Measurements from ENCODE around the gene PRIMA1. TPM values are rescaled to one million over a fixed set of nuclear protein-coding genes. Genes with fewer than 3 reads are reported as not detected.

PRIMA1 gene
- total RNA-seq, 1 experiment from 2014 or later, result 2.3 TPM

- Histone ChIP-seq H3K56ac (ENCODE audit: insufficient read length, low read depth, low read length) (no peak overlapping the region), H2AK5ac (ENCODE audit: insufficient read length, low read length) (no peak overlapping the region), H3K9ac (ENCODE audit: extremely low read depth, insufficient read length, low read length) (no peak overlapping the region), H3K23ac (ENCODE audit: insufficient read length, low read depth, low read length) (no peak overlapping the region), H3K4ac (ENCODE audit: low read depth, low read length) (no peak overlapping the region), H3K27me3 (ENCODE audit: insufficient read depth, low read length) (no peaks in the 10 kb centered on the region), H4K91ac (ENCODE audit: insufficient read length, low read depth, low read length) (no peak overlapping the region), H3K18ac (ENCODE audit: insufficient read length, low read depth, low read length) (no peak overlapping the region), H3K14ac (ENCODE audit: insufficient read depth, low read length) (no peak overlapping the region; the same call in 1 of the 2 replicates), H3K79me1 (ENCODE audit: insufficient read depth, low read depth, low read length, poor library complexity, severe bottlenecking) (no peaks in the 10 kb centered on the region), H3K4me2 (ENCODE audit: insufficient read depth, insufficient read length, low read length) (no peak overlapping the region), H3K4me1 (ENCODE audit: insufficient read depth, low read length) (no peaks in the 10 kb centered on the region; the same call in 1 of the 2 replicates), H3K79me2 (ENCODE audit: insufficient read depth, low read length) (no peaks in the 10 kb centered on the region), H4K5ac (ENCODE audit: insufficient read length, low read depth, low read length) (no peak overlapping the region), H3K27ac (ENCODE audit: insufficient read length, low read depth, low read length) (no peak overlapping the region), H3T11ph (ENCODE audit: low read length) (no peak overlapping the region), H2BK120ac (ENCODE audit: low read depth, low read length, poor library complexity, severe bottlenecking) (no peak overlapping the region), H2BK12ac (ENCODE audit: insufficient read length, low read depth, low read length) (no peak overlapping the region), H2BK5ac (ENCODE audit: insufficient read length, low read length) (no peak overlapping the region), H4K20me1 (ENCODE audit: control insufficient read depth, insufficient read depth, insufficient read length) (no peaks in the 10 kb centered on the region), H2AFZ (ENCODE audit: low read length) (no peak overlapping the region), H3K9me3 (ENCODE audit: control insufficient read depth, low read depth, low read length) (no peaks in the 10 kb centered on the region), H4K8ac (replicated peaks; ENCODE audit: insufficient read length, low read depth, low read length) (peak overlapping the region; percentile 47), H2BK15ac (ENCODE audit: low read depth, low read length) (no peak overlapping the region), H3K23me2 (ENCODE audit: insufficient read length, low read depth, low read length, poor library complexity, severe bottlenecking) (no peaks in the 10 kb centered on the region), H2BK20ac (ENCODE audit: low read depth, low read length, poor library complexity, severe bottlenecking) (no peak overlapping the region)
- DNase-seq, result no peak
- H3K36me3 Mint-ChIP-seq (ENCODE audit: insufficient read depth in 1 of 3, low read depth in 3 of 3), result no peaks in the 10 kb centered on the region; a peak in 1 of 7 replicates
- H3K27me3 Mint-ChIP-seq (ENCODE audit: low read depth), result no peaks in the 10 kb centered on the region; the same call in none of the 2 replicates
- H3K4me3 Mint-ChIP-seq, result no peak overlapping the region
- TF ChIP-seq CTCF (conservative IDR thresholded peaks at IDR 0.05), result no peak
- no CpG with 5 or more reads among the region's 8 CpGs for WGBS (ENCODE audit: extremely low coverage, insufficient read length, low lambda C conversion rate)
- no peak overlapping the region for H3K27ac Mint-ChIP-seq
- H3K9me3 Mint-ChIP-seq, result no peaks in the 10 kb centered on the region
- peaks cover 23 to 24% of the 10 kb centered on the region in 2 experiments for H3K4me1 Mint-ChIP-seq
These were observed 72.1 kb downstream of the PRIMA1 start for GRCh38 chr14:93716002-93716745.

Measured in H9 (cell line).